Activated CD4-positive, alpha-beta T cell treated with anti-CD3 and anti-CD28 coated beads, Interleukin-2, Interleukin-4, amounts not matched to agents 100 ng/mL and 50 ng/mL, durations not matched to agents 16 hours and 8 hours (primary cell): ENCODE results near the gene PATE1.
"Not testable (repeated sequence)": the region's sequence is repeated elsewhere in the genome, so short reads cannot be mapped to it uniquely, and the experiment has no call there.

ENCODE experiments used
- DNase-seq: peaks from one replicate; pipeline ENCODE4 v3.0.0-alpha.2; 2020; ENCODE audit warnings: low spot score

PATE1 gene, protein sequence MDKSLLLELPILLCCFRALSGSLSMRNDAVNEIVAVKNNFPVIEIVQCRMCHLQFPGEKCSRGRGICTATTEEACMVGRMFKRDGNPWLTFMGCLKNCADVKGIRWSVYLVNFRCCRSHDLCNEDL

DNA sequence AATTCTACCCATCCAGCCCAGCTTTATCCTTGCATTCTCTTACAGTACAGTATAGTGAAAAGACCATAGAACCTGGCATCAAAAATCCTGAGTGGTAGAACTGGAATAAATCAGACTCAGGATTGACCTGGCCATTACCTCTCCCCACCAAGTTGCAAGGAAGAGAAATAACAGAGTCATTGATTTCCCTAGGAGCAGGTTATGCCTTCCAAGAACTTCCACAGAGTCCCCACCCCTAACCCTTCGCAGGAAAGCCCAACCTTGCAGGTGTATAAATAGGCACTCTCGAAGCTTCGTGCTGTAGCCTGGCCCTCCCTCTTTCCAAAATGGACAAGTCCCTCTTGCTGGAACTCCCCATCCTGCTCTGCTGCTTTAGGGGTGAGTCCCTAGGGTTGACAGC, at the start of gene PATE1:
Gene PATE1, plus strand, starts transcription at position 301 of the 400 bp plus-strand sequence. Its CDS starts 26 bp downstream, at position 327.
- DNase-seq, result no peak

DNA sequence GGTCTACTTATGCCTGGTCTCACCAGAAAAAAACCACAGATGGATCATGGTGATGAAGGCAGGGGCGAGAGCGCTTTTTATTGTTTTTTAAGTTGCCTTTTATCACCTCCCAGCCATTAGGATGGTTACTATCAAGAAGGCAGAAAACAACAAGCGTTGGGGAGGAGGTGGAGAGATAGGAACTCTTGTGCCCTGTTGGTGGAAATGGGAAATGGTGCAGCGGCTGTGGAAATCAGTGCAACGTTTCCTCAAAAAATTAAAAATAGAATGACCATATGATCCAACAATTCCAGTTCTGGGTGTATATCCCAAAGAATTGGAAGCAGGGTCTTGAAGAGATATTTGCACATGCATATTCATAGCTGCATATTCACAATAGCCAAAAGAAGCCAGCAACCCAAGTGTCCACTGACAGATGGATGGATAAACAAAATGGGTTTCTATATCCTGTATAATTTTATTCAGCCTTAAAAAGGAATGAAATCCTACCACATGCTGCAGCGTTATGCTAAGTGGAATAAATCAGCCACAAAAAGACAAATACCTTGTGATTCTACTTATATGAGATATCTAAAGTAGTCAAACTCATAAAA, 45.0 kb upstream of the PATE1 start:
- no peak for DNase-seq

- no peak for DNase-seq
These were observed 44.0 kb upstream of the PATE1 start for GRCh38 chr11:125701858-125702621.

DNA sequence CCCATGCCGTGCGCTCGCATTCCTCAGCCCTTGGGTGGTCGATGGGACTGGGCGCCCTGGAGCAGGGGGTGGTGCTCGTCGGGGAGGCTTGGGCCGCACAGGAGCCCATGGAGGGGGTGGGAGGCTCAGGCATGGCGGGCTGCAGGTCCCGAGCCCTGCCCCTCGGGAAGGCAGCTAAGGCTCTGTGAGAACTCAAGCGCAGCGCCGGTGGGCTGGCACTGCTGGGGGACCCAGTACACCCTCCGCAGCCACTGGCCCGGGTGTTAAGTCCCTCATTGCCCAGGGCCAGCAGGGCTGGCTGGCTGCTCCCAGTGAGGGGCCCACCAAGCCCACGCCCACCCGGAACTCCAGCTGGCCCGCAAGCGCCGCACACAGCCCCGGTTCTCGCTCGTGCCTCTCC, 41.4 kb upstream of the PATE1 start:
- not testable (repeated sequence) for DNase-seq

DNA sequence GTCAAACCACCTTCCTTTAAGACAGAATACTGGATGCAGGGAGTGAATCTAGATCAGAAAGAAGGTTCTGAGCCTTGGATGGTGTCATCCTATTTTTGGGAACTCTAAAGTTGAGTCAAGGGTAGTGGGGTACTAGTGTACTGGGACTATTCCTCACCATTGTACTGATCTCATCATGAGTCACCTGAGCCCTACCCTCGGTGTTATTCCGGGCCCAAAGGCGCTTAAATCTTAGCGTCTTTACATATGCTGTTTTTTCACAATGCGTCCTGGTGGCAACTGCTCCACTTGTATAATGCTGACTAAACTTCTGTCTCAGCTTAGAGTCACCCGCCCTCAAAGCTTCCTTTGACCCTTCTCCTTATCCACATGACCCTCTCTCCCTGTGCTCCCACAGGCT, 25.3 kb upstream of the PATE1 start:
- no peak for DNase-seq

DNA sequence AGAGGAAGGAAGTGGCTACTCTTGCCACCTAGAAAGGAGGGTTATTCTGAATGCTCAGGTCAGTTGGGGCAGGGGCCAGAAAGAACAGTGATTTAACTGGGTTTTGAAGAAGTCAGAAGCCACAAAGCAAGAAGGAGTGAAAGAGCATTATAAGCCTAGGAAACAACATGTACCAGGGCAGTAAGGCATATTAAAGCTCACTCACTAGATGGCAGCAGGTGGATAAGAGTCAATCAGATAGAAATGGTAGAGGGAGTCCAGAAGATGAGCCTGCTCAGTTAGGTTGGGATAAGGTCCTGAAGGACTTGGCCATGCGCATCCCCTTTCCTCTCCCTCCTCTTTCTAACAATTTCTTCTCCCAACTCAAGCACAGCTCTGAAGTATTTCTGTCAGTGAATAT, 22.0 kb upstream of the PATE1 start:
- no peak for DNase-seq

DNA sequence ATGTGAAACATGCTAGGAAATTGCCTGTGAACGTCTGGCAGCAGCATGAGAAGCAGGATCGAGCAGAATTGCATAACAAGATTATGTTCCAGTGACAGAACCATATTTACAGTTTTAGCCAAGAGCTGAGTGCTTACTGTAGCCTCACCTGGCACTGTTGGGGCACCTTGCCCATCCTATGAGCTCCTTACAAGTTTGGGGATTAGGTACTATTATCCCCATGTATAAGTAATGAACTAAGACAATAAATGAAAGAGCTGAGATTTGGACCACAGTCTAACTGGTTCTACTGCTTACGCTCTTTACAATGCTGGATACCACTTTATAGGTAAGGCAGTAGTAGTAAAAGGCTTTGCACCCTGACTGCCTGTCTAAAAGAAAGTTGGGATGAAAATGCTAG, 17.1 kb upstream of the PATE1 start:
- no peak for DNase-seq

DNA sequence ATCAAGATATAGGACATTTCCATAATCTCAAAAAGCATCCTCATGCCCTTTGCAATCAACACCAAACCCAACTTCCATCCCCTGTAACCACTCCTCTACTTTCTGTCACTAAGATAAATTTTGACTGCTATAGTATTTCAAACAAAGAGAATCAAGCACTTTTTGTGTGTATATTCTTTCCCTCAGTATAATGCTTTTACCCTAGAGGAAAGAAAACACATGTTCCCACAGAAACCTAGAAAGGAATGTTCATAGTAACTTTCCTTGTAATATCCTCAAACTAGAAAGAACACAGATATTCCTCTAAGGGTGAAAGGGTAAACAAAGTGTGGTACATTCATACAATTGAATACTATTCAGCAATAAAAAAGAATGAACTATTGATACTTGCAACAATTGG, 5.5 kb upstream of the PATE1 start:
- DNase-seq, result no peak

GRCh38 chr11:125743681-125744080, 2.4 kb upstream of the PATE1 start:
- DNase-seq, result no peak

- no peak for DNase-seq
These were observed 4.5 kb downstream of the PATE1 start for GRCh38 chr11:125750629-125751028.

- no peak for DNase-seq
These were observed 10.0 kb downstream of the PATE1 start for GRCh38 chr11:125756050-125756449.

- DNase-seq, result no peak
These were observed 16.4 kb downstream of the PATE1 start for GRCh38 chr11:125762445-125762844.

DNA sequence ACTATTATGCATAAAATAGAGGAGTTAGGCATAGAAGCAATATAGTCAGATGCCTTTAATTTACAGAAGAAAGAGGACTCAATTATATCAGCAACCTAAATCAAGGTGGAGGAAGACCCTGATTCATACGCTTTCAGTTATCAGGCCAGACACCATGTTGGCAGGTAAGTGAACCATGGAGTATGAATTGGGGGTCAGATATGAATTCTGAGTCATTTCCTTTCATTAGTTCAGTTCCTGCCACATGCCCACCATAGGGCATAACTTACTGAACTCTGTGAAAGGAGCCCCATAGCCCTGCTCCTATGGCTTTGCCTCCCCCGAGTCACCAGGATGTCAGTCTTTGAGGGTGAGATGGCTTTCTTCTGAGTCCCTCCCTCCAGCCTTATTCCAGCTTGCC, 17.4 kb downstream of the PATE1 start:
- DNase-seq, result no peak

GRCh38 chr11:125766251-125766650, 20.2 kb downstream of the PATE1 start:
- no peak for DNase-seq

DNA sequence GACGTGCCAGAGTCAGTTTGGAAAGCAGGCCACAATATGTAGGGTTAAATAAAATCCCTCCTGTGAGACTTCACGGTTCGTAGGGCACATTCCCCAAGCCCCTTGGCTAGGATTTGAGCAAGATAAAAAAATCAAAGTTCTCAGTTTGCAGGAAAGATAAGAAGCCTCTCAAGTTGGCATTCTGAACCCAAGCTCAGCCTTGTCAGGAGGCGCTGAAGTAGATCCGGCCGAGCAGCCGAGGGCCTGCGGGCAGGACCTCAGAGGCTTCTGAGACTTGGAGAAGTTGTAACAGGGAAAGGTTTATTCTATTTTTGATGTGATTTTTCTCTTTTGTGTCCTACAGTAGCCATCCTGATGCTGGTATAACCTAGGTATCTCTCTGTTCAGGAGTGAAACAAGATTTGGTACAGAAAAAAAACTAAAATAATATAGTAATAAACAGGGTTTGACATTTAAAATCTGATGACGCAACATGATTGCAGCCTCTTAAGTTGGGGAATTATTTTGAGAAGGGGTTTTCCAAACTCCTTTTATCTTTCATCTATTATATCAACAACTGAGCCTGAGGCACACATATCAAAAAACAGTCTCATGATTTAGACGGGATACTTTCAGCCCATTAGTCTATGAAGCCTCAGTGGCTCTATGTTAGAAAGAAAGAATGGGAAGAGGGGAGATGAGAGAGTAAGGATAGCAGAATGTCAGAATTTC, 22.4 kb downstream of the PATE1 start:
- DNase-seq, result no peak

GRCh38 chr11:125770583-125770982, 24.5 kb downstream of the PATE1 start:
- DNase-seq, result no peak

GRCh38 chr11:125772834-125773505, 26.9 kb downstream of the PATE1 start:
- DNase-seq, result no peak

DNA sequence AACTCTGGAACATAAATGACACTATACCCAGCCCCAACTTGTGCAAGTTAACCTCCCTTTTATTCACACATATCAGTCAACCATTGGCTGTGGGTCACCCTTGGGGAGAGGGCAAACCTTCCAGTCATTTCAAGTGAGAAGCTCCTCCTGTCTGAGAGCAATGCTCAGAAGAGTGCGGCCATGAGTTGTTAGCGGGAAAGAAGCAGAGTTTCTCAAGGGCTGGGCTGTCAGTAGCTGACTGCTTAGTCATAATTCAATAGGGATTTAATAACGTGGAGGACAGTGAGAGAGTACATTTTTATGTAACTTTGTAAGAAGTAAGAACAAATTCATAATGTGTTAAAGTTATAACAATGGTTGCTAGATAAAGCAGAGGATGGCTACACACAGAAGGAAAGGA, 27.4 kb downstream of the PATE1 start:
- DNase-seq, result no peak

DNA sequence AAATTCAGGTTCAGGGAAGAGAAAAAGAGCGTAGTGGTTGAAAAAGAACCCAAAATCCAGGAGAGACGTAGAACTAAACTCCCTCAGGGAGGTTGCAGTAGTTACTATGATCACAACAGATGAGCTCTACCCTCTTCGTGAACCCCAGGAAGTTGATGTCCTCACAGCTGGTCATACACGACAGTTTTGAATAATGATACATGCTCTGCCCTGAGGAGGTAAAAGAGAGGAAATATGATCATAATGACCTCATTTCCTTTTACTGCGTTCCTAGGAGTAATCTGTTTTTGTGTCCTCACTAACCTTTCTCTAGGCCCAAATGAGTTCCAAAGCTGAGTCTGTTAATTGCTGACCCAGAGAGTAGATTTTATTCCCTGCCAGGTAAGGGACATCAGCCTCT, 31.2 kb downstream of the PATE1 start:
- DNase-seq, result no peak

- no peak for DNase-seq
These were observed 32.6 kb downstream of the PATE1 start, which contains the start of gene PATE2 for GRCh38 chr11:125778728-125779127. TSS of gene PATE2 (minus strand) at chr11:125778828. CDS start at chr11:125778773, 55 bp downstream.

- no peak for DNase-seq
These were observed 38.6 kb downstream of the PATE1 start for GRCh38 chr11:125784678-125785077.

GRCh38 chr11:125787827-125788226, 41.7 kb downstream of the PATE1 start, which contains the start of gene PATE3:
TSS of gene PATE3 (plus strand) at chr11:125788127. CDS start at chr11:125788152, 25 bp downstream.
- no peak for DNase-seq
